Measurements from ENCODE around the gene UBE2D2.

The UBE2D2 gene

GRCh38 chr5:139667001-139667729 is 106.0 kb downstream of the UBE2D2 start:
- H3K9me3 Mint-ChIP-seq, result no peaks in the 10 kb centered on the region
- H3K27me3 Mint-ChIP-seq (ENCODE audit: low read depth), result peaks cover 3% of the 10 kb centered on the region
- no peaks in the 10 kb centered on the region for H3K36me3 Mint-ChIP-seq (ENCODE audit: low read depth)
- H3K4me3 Mint-ChIP-seq, result no peak overlapping the region
- no peak for DNase-seq (ENCODE audit: low spot score)
- H3K4me1 Mint-ChIP-seq (ENCODE audit: low read depth), result peaks cover 19% of the 10 kb centered on the region
- H3K27ac Mint-ChIP-seq, result no peak overlapping the region

- Mint-ChIP-seq H3K27me3 (ENCODE audit: low read depth) (peaks cover 3% of the 10 kb centered on the region), H3K4me3 (peak overlapping the region; percentile 34), H3K27ac (no peak overlapping the region), H3K36me3 (ENCODE audit: low read depth) (no peaks in the 10 kb centered on the region), H3K9me3 (no peaks in the 10 kb centered on the region), H3K4me1 (ENCODE audit: low read depth) (peaks cover 19% of the 10 kb centered on the region)
- DNase-seq (ENCODE audit: low spot score), result no peak
Observed at GRCh38 chr5:139667730-139668063, 106.6 kb downstream of the UBE2D2 start.

- no peaks in the 10 kb centered on the region for H3K9me3 Mint-ChIP-seq
- H3K36me3 Mint-ChIP-seq (ENCODE audit: low read depth), result no peaks in the 10 kb centered on the region
- peaks cover 19% of the 10 kb centered on the region for H3K4me1 Mint-ChIP-seq (ENCODE audit: low read depth)
- peak overlapping the region; percentile 70 for H3K4me3 Mint-ChIP-seq
- DNase-seq (ENCODE audit: low spot score), result peak; percentile 46
- no peak overlapping the region for H3K27ac Mint-ChIP-seq
- H3K27me3 Mint-ChIP-seq (ENCODE audit: low read depth), result peaks cover 3% of the 10 kb centered on the region
Observed at GRCh38 chr5:139668064-139668880, 107.1 kb downstream of the UBE2D2 start.

- no peak overlapping the region for H3K27ac Mint-ChIP-seq
Observed at GRCh38 chr5:139668924-139669661, 108.0 kb downstream of the UBE2D2 start.

GRCh38 chr5:139669662-139670368 is 108.7 kb downstream of the UBE2D2 start:
- DNase-seq (ENCODE audit: low spot score), result no peak
- Mint-ChIP-seq H3K36me3 (ENCODE audit: low read depth) (no peaks in the 10 kb centered on the region), H3K27ac (peak overlapping the region; percentile 32), H3K9me3 (no peaks in the 10 kb centered on the region), H3K27me3 (ENCODE audit: low read depth) (peaks cover 3% of the 10 kb centered on the region), H3K4me3 (peak overlapping the region; percentile 10), H3K4me1 (ENCODE audit: low read depth) (peaks cover 19% of the 10 kb centered on the region)

More at GRCh38 chr5:139668924-139669661, 108.0 kb downstream of the UBE2D2 start:
- H3K9me3 Mint-ChIP-seq, result no peaks in the 10 kb centered on the region
- H3K27me3 Mint-ChIP-seq (ENCODE audit: low read depth), result peaks cover 3% of the 10 kb centered on the region
- DNase-seq (ENCODE audit: low spot score), result no peak
- H3K4me1 Mint-ChIP-seq (ENCODE audit: low read depth), result peaks cover 19% of the 10 kb centered on the region
- no peaks in the 10 kb centered on the region for H3K36me3 Mint-ChIP-seq (ENCODE audit: low read depth)
- H3K4me3 Mint-ChIP-seq, result peak overlapping the region; percentile 70

- peak overlapping the region; percentile 32 for H3K27ac Mint-ChIP-seq
- no peaks in the 10 kb centered on the region for H3K36me3 Mint-ChIP-seq (ENCODE audit: low read depth)
- H3K4me1 Mint-ChIP-seq (ENCODE audit: low read depth), result peaks cover 19% of the 10 kb centered on the region
- H3K9me3 Mint-ChIP-seq, result no peaks in the 10 kb centered on the region
- H3K27me3 Mint-ChIP-seq (ENCODE audit: low read depth), result peaks cover 3% of the 10 kb centered on the region
- H3K4me3 Mint-ChIP-seq, result no peak overlapping the region
- no peak for DNase-seq (ENCODE audit: low spot score)
Observed at GRCh38 chr5:139670369-139671095, 109.4 kb downstream of the UBE2D2 start.

GRCh38 chr5:139671096-139671841 is 110.1 kb downstream of the UBE2D2 start:
- Mint-ChIP-seq H3K4me3 (no peak overlapping the region), H3K27ac (no peak overlapping the region)

GRCh38 chr5:139675213-139675612 is 114.1 kb downstream of the UBE2D2 start:
- Mint-ChIP-seq H3K4me1 (ENCODE audit: low read depth) (peaks cover 5% of the 10 kb centered on the region), H3K9me3 (no peaks in the 10 kb centered on the region), H3K36me3 (ENCODE audit: low read depth) (no peaks in the 10 kb centered on the region), H3K27me3 (ENCODE audit: low read depth) (no peaks in the 10 kb centered on the region), H3K4me3 (no peak overlapping the region), H3K27ac (no peak overlapping the region)
- DNase-seq (ENCODE audit: low spot score), result no peak

More at GRCh38 chr5:139671096-139671841, 110.1 kb downstream of the UBE2D2 start:
- Mint-ChIP-seq H3K4me1 (ENCODE audit: low read depth) (peaks cover 19% of the 10 kb centered on the region), H3K36me3 (ENCODE audit: low read depth) (no peaks in the 10 kb centered on the region), H3K27me3 (ENCODE audit: low read depth) (peaks cover 3% of the 10 kb centered on the region), H3K9me3 (no peaks in the 10 kb centered on the region)
- no peak for DNase-seq (ENCODE audit: low spot score)

GRCh38 chr5:139675825-139676224 is 114.7 kb downstream of the UBE2D2 start:
- H3K36me3 Mint-ChIP-seq (ENCODE audit: low read depth), result no peaks in the 10 kb centered on the region
- H3K9me3 Mint-ChIP-seq, result no peaks in the 10 kb centered on the region
- H3K4me1 Mint-ChIP-seq (ENCODE audit: low read depth), result no peaks in the 10 kb centered on the region
- DNase-seq (ENCODE audit: low spot score), result no peak
- H3K27me3 Mint-ChIP-seq (ENCODE audit: low read depth), result no peaks in the 10 kb centered on the region
- no peak overlapping the region for H3K4me3 Mint-ChIP-seq
- no peak overlapping the region for H3K27ac Mint-ChIP-seq

- Mint-ChIP-seq H3K36me3 (ENCODE audit: low read depth) (no peaks in the 10 kb centered on the region), H3K27ac (no peak overlapping the region), H3K4me3 (no peak overlapping the region), H3K27me3 (ENCODE audit: low read depth) (no peaks in the 10 kb centered on the region), H3K9me3 (no peaks in the 10 kb centered on the region), H3K4me1 (ENCODE audit: low read depth) (no peaks in the 10 kb centered on the region)
- DNase-seq (ENCODE audit: low spot score), result no peak
Observed at GRCh38 chr5:139676406-139676805, 115.3 kb downstream of the UBE2D2 start.

GRCh38 chr5:139676951-139677735 is 116.0 kb downstream of the UBE2D2 start:
- no peaks in the 10 kb centered on the region for H3K9me3 Mint-ChIP-seq
- no peaks in the 10 kb centered on the region for H3K36me3 Mint-ChIP-seq (ENCODE audit: low read depth)
- H3K27me3 Mint-ChIP-seq (ENCODE audit: low read depth), result no peaks in the 10 kb centered on the region
- H3K4me3 Mint-ChIP-seq, result no peak overlapping the region
- H3K27ac Mint-ChIP-seq, result no peak overlapping the region
- no peaks in the 10 kb centered on the region for H3K4me1 Mint-ChIP-seq (ENCODE audit: low read depth)
- no peak for DNase-seq (ENCODE audit: low spot score)
